Measurements from ENCODE around the gene USP50.
"Not testable (repeated sequence)": the region's sequence is repeated elsewhere in the genome, so short reads cannot be mapped to it uniquely, and the experiment has no call there.

Gene USP50

GRCh38 chr15:50542887-50543210 lies 3.6 kb downstream of the USP50 start:
- H3K27me3 Mint-ChIP-seq: peaks cover 3% of the 10 kb centered on the region
- no peak overlapping the region for H3K4me3 Mint-ChIP-seq
- H3K36me3 Mint-ChIP-seq (ENCODE audit: low read depth): no peaks in the 10 kb centered on the region
- H3K9me3 Mint-ChIP-seq: no peaks in the 10 kb centered on the region
- H3K4me1 Mint-ChIP-seq (ENCODE audit: low read depth): no peaks in the 10 kb centered on the region
- H3K27ac Mint-ChIP-seq: no peak overlapping the region

GRCh38 chr15:50531766-50532165 lies 14.7 kb downstream of the USP50 start:
- Mint-ChIP-seq H3K27me3 (no peaks in the 10 kb centered on the region), H3K4me1 (ENCODE audit: low read depth) (peaks cover 24% of the 10 kb centered on the region), H3K27ac (peak overlapping the region; percentile 68), H3K36me3 (ENCODE audit: low read depth) (no peaks in the 10 kb centered on the region), H3K4me3 (no peak overlapping the region), H3K9me3 (no peaks in the 10 kb centered on the region)

GRCh38 chr15:50531163-50531562 lies 15.3 kb downstream of the USP50 start:
- Mint-ChIP-seq H3K36me3 (ENCODE audit: low read depth) (no peaks in the 10 kb centered on the region), H3K4me1 (ENCODE audit: low read depth) (peaks cover 24% of the 10 kb centered on the region), H3K9me3 (no peaks in the 10 kb centered on the region), H3K27ac (peak overlapping the region; percentile 32), H3K4me3 (no peak overlapping the region), H3K27me3 (no peaks in the 10 kb centered on the region)

GRCh38 chr15:50523851-50524251 lies 22.6 kb downstream of the USP50 start:
- no peaks in the 10 kb centered on the region for H3K4me1 Mint-ChIP-seq (ENCODE audit: low read depth)
- H3K4me3 Mint-ChIP-seq: no peak overlapping the region
- no peaks in the 10 kb centered on the region for H3K9me3 Mint-ChIP-seq
- no peaks in the 10 kb centered on the region for H3K36me3 Mint-ChIP-seq (ENCODE audit: low read depth)
- H3K27ac Mint-ChIP-seq: no peak overlapping the region
- H3K27me3 Mint-ChIP-seq: no peaks in the 10 kb centered on the region

- Mint-ChIP-seq H3K36me3 (ENCODE audit: low read depth) (no peaks in the 10 kb centered on the region), H3K27me3 (no peaks in the 10 kb centered on the region), H3K27ac (no peak overlapping the region), H3K4me1 (ENCODE audit: low read depth) (no peaks in the 10 kb centered on the region), H3K9me3 (no peaks in the 10 kb centered on the region), H3K4me3 (no peak overlapping the region)
These were observed 26.6 kb downstream of the USP50 start for GRCh38 chr15:50519740-50520425.

GRCh38 chr15:50513001-50513400 lies 33.5 kb downstream of the USP50 start:
- Mint-ChIP-seq H3K4me3 (no peak overlapping the region), H3K27ac (no peak overlapping the region), H3K4me1 (ENCODE audit: low read depth) (no peaks in the 10 kb centered on the region), H3K36me3 (ENCODE audit: low read depth) (peaks cover 7% of the 10 kb centered on the region), H3K27me3 (no peaks in the 10 kb centered on the region), H3K9me3 (no peaks in the 10 kb centered on the region)

GRCh38 chr15:50506121-50506520 lies 40.3 kb downstream of the USP50 start:
- Mint-ChIP-seq H3K36me3 (ENCODE audit: low read depth) (peaks cover 13% of the 10 kb centered on the region), H3K9me3 (no peaks in the 10 kb centered on the region), H3K4me1 (ENCODE audit: low read depth) (no peaks in the 10 kb centered on the region), H3K27me3 (no peaks in the 10 kb centered on the region), H3K27ac (no peak overlapping the region), H3K4me3 (no peak overlapping the region)

- not testable (repeated sequence) for H3K27me3 Mint-ChIP-seq; H3K4me1 Mint-ChIP-seq (ENCODE audit: low read depth); H3K27ac Mint-ChIP-seq; H3K9me3 Mint-ChIP-seq; H3K4me3 Mint-ChIP-seq
- H3K36me3 Mint-ChIP-seq (ENCODE audit: low read depth): peaks cover 15% of the 10 kb centered on the region
These were observed 40.8 kb downstream of the USP50 start for GRCh38 chr15:50505656-50506055.

- H3K27ac Mint-ChIP-seq: peak overlapping the region; percentile 21
- peaks cover 3% of the 10 kb centered on the region for H3K4me1 Mint-ChIP-seq (ENCODE audit: low read depth)
- no peaks in the 10 kb centered on the region for H3K9me3 Mint-ChIP-seq
- H3K27me3 Mint-ChIP-seq: no peaks in the 10 kb centered on the region
- H3K4me3 Mint-ChIP-seq: no peak overlapping the region
- H3K36me3 Mint-ChIP-seq (ENCODE audit: low read depth): peaks cover 33% of the 10 kb centered on the region
These were observed 43.3 kb downstream of the USP50 start for GRCh38 chr15:50503144-50503543.

GRCh38 chr15:50501815-50502214 lies 44.7 kb downstream of the USP50 start:
- Mint-ChIP-seq H3K9me3 (no peaks in the 10 kb centered on the region), H3K4me1 (ENCODE audit: low read depth) (peaks cover 3% of the 10 kb centered on the region), H3K27ac (no peak overlapping the region), H3K36me3 (ENCODE audit: low read depth) (peaks cover 39% of the 10 kb centered on the region), H3K27me3 (no peaks in the 10 kb centered on the region), H3K4me3 (no peak overlapping the region)

- Mint-ChIP-seq H3K36me3 (ENCODE audit: low read depth) (peaks cover 50% of the 10 kb centered on the region), H3K27me3 (no peaks in the 10 kb centered on the region), H3K4me3 (no peak overlapping the region), H3K27ac (no peak overlapping the region), H3K9me3 (no peaks in the 10 kb centered on the region), H3K4me1 (ENCODE audit: low read depth) (peaks cover 3% of the 10 kb centered on the region)
These were observed 46.1 kb downstream of the USP50 start for GRCh38 chr15:50500352-50500751.

- H3K9me3 Mint-ChIP-seq: no peaks in the 10 kb centered on the region
- H3K27ac Mint-ChIP-seq: no peak overlapping the region
- peaks cover 3% of the 10 kb centered on the region for H3K4me1 Mint-ChIP-seq (ENCODE audit: low read depth)
- H3K36me3 Mint-ChIP-seq (ENCODE audit: low read depth): peaks cover 71% of the 10 kb centered on the region
- no peak overlapping the region for H3K4me3 Mint-ChIP-seq
- H3K27me3 Mint-ChIP-seq: no peaks in the 10 kb centered on the region
These were observed 49.8 kb downstream of the USP50 start for GRCh38 chr15:50496692-50497091.

GRCh38 chr15:50494547-50494946 lies 51.9 kb downstream of the USP50 start:
- not testable (repeated sequence) for H3K4me1 Mint-ChIP-seq (ENCODE audit: low read depth); H3K4me3 Mint-ChIP-seq; H3K9me3 Mint-ChIP-seq; H3K27me3 Mint-ChIP-seq; H3K27ac Mint-ChIP-seq
- peaks cover 76% of the 10 kb centered on the region for H3K36me3 Mint-ChIP-seq (ENCODE audit: low read depth)

- no peaks in the 10 kb centered on the region for H3K4me1 Mint-ChIP-seq (ENCODE audit: low read depth)
- peaks cover 73% of the 10 kb centered on the region for H3K36me3 Mint-ChIP-seq (ENCODE audit: low read depth)
- no peak overlapping the region for H3K27ac Mint-ChIP-seq
- H3K9me3 Mint-ChIP-seq: no peaks in the 10 kb centered on the region
- no peaks in the 10 kb centered on the region for H3K27me3 Mint-ChIP-seq
- H3K4me3 Mint-ChIP-seq: no peak overlapping the region
These were observed 52.8 kb downstream of the USP50 start for GRCh38 chr15:50493625-50494024.

GRCh38 chr15:50487287-50487686 lies 59.2 kb downstream of the USP50 start:
- Mint-ChIP-seq H3K9me3 (no peaks in the 10 kb centered on the region), H3K4me1 (ENCODE audit: low read depth) (peaks cover 30% of the 10 kb centered on the region), H3K4me3 (no peak overlapping the region), H3K27me3 (no peaks in the 10 kb centered on the region), H3K27ac (peak overlapping the region; percentile 66), H3K36me3 (ENCODE audit: low read depth) (peaks cover 75% of the 10 kb centered on the region)

GRCh38 chr15:50485389-50485788 lies 61.1 kb downstream of the USP50 start:
- no peak overlapping the region for H3K27ac Mint-ChIP-seq
- H3K4me3 Mint-ChIP-seq: no peak overlapping the region
- no peaks in the 10 kb centered on the region for H3K9me3 Mint-ChIP-seq
- H3K27me3 Mint-ChIP-seq: no peaks in the 10 kb centered on the region
- peaks cover 74% of the 10 kb centered on the region for H3K36me3 Mint-ChIP-seq (ENCODE audit: low read depth)
- peaks cover 38% of the 10 kb centered on the region for H3K4me1 Mint-ChIP-seq (ENCODE audit: low read depth)
